HG03045 (cell line): ENCODE measurements around the gene AFAP1L2.

Source experiments
- ATAC-seq: cut with Tn5 transposase; IDR thresholded peaks from one replicate; pipeline ENCODE4 v1.9.1; 2021; ENCODE audit warnings: mild to moderate bottlenecking, moderate library complexity; ENCODE audit not compliant: unreplicated experiment

The AFAP1L2 gene

DNA sequence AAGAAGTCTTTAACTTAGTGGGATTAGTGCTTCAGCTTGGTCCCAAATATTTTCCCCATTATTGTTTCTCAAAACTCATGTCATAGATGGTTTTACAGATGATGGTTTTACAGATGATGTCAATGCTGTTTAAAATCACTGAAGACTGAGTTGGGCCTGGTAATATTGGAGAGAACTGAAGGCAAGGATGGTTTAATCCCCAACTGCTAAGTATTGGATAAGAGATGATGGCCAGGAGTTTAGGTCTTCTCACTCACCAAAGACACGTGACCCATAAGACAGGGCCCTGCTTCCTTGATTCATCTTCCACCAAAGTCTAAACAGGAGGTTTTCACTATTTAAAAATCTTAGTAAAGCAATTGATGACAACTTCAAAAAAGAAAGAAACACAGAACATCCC is 108.9 kb downstream of the AFAP1L2 start:
- no peak for ATAC-seq

DNA sequence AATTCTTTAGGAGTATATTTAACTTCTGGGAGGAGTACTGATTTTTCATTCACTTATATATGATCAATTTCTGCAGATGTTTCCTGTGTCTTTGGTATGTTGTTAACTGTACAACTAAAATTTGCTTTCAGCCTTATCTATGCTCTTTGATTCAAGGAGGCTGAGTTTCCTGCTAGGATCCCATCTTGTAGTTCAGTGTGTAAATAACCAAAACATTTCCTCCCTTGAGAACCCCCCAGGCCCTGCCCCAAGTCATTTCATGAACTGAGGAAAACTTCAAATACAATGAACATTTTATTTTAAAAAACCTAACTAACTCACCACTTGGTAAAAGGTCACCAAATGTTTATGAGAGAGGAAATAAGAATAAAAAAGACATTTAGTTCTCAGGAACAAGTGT is 109.8 kb downstream of the AFAP1L2 start:
- no peak for ATAC-seq

DNA sequence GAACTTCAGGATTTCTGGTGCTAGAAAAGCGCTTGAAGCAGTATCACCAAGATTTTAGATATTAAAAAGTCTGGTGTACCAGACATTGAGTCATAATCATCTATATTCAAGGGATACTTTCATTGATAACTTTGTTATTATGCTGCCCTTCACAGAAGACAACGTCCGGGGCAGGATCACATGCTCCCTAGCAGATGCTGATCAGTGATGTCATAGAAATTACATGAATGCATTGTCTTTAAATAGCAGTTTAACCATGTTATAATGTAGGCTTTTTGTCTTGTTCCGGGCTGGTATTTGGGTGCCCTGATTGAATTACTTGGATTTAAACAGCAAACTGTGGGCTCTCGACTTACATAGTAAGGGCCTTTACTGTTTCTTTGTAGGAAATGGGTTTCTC is 111.2 kb downstream of the AFAP1L2 start:
- ATAC-seq: no peak

DNA sequence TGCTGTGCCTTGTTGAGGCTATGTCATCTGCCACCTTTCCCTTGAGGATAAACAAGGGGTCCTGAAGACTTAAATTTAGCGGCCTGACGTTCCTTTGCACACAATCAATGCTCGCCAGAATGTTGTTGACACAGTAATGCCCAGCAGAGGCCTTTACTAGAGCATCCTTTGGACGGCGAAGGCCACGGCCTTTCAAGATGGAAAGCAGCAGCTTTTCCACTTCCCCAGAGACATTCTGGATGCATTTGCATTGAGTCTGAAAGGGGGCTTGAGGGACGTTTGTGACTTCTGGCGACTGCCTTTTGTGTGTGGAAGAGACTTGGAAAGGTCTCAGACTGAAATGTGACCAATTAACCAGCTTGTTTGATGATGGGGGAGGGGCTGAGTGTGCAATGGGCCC is 112.8 kb downstream of the AFAP1L2 start:
- ATAC-seq: no peak

DNA sequence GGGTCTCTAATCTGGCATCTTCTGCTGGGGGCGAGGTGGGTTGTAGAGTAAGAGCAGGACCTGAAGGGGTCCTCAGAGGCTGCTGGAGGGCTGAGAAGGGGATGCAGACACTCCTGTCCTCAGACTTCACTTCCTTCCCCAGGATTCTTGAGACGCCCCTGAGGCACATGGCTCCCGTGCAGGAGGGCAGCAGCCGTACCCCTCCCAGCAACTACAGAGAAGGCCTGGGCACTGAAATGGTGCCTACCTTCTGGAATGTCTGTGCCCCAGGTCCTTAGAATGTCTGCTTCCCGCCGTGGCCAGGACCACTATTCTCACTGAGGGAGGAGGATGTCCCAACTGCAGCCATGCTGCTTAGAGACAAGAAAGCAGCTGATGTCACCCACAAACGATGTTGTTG is 113.2 kb downstream of the AFAP1L2 start:
- no peak for ATAC-seq

DNA sequence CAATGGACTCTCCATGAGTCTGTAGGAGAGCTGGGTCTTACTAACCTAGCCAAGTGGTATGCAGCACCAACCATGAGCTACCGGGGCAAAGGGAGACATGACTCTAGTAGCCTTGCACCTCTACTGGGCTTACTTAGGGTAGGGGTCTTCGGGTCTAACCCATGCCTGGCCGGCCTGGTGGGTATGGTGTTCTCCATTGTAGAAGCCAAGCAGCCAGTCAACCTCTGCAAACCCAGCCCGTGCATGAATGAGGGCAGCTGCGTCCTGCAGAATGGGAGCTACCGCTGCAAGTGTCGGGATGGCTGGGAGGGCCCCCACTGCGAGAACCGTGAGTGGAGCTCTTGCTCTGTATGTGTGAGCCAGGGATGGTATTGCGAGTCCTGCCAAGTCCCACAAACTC is 114.3 kb downstream of the AFAP1L2 start:
- no peak for ATAC-seq

DNA sequence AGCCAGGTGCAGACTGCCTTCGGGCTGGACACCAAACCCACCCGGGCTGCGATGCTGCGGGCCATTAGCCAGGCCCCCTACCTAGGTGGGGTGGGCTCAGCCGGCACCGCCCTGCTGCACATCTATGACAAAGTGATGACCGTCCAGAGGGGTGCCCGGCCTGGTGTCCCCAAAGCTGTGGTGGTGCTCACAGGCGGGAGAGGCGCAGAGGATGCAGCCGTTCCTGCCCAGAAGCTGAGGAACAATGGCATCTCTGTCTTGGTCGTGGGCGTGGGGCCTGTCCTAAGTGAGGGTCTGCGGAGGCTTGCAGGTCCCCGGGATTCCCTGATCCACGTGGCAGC is 115.2 kb downstream of the AFAP1L2 start:
- ATAC-seq: no peak

DNA sequence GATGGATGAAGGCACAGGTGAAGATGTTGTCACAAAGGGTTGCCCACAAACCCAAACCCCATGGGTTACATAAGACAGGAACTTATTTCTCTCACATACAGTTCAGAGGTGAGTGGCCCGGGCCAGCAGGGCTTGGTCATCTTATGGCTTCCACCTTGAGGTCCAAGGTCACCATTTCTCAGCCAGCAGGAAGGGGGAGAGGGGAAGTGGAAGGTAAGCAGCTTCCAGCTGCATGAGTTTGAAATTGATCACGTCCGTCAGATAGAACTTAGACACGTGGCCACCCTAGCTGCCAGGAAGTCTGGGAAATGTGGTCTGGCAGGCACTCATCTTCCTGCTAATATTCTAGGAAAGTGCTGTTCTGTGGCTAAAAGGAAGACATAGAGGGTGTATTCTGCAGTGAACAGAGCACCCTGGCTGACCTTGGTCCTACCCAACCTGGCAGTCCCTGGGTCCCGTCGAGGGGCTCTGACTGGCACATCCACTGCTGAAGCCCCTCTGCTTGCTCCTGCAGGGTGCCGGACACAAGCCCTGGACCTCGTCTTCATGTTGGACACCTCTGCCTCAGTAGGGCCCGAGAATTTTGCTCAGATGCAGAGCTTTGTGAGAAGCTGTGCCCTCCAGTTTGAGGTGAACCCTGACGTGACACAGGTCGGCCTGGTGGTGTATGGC is 115.7 kb downstream of the AFAP1L2 start:
- ATAC-seq: no peak

DNA sequence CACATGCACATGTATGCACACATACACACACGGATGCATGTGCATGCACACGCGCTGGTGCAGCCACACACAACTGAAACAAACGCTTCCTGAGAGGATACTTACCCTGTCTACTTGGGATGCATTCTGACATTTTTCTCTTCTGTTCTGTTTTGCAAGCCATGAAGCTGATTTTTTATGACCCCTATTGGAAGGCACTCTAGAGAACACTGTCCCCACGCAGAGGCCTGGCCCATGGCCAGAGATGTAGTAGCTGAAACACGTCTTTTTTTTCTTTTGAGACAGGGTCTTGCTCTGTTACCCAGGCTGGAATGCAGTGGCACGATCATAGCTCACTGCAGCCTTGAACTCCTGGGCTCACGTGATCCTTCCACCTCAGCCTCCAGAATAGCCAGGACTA is 117.4 kb downstream of the AFAP1L2 start:
- ATAC-seq: no peak

DNA sequence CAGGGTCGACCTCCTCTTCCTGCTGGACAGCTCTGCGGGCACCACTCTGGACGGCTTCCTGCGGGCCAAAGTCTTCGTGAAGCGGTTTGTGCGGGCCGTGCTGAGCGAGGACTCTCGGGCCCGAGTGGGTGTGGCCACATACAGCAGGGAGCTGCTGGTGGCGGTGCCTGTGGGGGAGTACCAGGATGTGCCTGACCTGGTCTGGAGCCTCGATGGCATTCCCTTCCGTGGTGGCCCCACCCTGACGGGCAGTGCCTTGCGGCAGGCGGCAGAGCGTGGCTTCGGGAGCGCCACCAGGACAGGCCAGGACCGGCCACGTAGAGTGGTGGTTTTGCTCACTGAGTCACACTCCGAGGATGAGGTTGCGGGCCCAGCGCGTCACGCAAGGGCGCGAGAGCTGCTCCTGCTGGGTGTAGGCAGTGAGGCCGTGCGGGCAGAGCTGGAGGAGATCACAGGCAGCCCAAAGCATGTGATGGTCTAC is 118.3 kb downstream of the AFAP1L2 start:
- no peak for ATAC-seq

DNA sequence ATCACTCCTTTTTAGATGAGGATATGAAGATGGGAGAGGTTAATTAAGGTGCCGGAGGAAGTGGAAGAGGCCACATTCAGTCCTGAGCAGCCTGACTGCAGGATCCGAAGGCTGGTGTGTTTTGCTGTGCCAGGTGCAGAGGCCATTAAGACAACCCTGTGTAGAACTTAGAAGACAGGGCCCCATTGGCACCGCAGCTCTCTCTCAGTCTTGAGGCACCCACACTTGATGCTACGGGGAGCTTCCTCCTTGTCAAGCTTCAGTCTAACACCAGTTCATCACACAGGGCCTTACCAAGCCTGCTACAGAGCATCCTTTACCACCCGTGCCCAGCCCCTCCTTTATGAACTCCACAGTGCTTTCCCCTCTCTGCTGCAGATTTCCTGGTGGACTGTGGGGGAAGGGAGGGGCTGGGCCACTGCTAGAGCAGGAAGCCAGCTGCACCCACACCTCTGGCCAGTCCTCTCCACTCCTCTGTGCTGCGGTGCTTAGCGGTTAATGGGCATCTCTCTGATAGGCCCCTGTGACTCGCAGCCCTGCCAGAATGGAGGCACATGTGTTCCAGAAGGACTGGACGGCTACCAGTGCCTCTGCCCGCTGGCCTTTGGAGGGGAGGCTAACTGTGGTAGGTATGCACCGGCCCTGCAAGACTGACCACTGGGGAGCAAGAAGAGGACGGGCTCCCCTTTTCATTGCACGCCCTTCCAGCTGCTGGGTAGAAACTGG is 119.8 kb downstream of the AFAP1L2 start:
- ATAC-seq: no peak

DNA sequence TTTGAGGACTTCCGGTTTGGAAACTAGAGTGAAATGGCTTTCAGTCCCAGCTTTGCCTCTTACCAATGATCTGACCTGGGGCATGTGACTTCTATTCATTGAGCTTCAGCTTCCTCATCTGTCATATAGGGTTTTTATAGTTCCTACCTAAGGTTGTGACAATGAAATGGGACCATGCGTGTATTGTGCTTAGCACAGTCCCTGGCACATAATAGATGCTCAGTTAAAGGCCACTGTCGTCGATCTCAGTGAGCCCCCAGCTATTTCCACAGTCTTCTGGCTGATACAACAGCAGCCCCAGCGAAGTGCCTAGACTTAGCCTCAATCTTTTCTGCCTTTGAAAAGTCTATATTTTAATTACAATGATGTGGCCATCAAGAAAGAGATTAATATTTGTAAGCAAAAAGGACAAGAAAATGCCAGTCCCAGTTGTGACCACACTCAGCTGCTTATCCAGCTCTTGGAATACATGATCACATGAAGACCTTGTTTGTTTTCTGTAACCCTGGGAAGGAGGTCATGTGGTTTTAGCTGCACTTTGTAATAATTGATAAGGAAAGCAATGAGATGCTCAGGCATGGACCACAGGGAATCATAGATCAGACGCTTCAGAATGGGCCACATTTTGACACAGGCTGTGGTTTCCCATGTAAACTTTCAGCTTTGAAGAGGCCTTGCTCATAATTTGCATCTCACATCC is 120.6 kb downstream of the AFAP1L2 start:
- ATAC-seq: no peak

DNA sequence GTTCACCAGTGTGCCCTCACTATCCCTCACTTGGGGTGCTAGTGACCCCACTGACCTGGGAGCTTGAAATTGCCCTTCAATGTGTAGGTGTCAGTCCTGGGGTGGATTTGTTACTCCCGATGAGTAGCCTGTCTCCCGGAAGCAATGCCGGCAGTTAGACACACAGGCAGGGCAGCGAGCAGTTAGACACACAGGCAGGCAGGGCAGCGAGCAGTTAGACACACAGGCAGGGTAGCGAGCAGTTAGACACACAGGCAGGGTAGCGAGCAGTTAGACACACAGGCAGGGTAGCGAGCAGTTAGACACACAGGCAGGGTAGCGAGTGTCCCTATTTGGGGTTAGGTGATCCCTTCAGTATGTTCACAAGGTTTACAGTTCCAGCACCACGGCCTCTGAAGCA is 121.2 kb downstream of the AFAP1L2 start:
- ATAC-seq: no peak

DNA sequence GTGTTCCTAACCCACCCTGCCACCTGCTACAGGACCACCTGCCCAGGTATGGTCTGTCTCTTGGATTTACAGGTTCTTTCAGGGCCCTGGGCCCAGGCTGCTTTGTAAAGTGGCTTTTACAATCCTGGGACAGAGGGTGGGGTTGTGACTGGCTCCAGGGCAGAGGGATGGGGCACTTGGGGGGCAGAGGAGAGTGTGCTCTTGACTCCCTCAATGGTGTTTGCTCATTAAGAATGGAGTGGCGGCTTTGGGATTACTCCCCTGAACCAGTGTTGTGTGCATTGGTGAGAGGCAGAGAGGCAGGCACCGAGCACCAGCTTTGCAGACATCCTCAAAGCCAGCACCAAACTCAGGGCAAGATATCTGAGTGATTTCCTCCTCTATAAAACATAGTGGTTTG is 121.8 kb downstream of the AFAP1L2 start:
- ATAC-seq: no peak

DNA sequence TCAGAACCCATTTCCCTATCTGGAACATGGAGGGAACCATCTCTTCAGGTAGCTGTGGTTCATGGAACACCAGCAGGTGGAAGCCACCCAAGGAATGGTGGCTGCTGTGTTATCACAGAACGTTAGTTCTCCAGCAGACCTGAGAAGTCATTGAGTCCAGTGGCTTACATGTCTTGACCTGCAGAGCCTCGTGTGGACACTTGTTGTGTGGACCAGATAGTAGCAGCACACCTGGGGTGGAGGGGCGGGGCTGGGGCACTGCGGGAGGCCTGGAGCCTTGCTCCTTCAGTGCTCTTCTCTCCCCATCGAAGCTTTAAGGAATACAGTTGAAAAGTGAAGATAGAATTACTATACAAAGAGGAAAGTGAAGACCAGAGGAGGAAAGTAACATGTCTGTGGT is 122.8 kb downstream of the AFAP1L2 start:
- ATAC-seq: no peak

DNA sequence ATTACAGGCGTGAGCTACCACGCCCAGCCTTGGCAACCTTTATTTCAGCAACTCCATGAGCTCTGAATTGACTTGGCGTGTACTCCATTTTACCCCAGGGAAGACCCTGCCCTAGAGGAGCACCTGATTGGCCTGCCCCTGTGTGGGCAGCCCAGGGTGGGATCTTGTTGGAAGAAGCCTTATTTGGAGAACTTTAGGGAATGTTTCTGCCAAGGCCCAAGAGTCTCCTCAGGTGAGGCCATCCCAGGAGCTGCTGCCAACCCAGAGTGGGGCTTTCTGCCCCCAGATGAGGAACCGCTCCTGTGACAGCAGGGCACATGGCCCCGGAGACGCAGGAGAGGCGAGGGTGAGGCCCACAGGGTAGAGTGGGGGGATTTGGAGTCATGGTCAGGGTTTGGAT is 123.3 kb downstream of the AFAP1L2 start:
- no peak for ATAC-seq

DNA sequence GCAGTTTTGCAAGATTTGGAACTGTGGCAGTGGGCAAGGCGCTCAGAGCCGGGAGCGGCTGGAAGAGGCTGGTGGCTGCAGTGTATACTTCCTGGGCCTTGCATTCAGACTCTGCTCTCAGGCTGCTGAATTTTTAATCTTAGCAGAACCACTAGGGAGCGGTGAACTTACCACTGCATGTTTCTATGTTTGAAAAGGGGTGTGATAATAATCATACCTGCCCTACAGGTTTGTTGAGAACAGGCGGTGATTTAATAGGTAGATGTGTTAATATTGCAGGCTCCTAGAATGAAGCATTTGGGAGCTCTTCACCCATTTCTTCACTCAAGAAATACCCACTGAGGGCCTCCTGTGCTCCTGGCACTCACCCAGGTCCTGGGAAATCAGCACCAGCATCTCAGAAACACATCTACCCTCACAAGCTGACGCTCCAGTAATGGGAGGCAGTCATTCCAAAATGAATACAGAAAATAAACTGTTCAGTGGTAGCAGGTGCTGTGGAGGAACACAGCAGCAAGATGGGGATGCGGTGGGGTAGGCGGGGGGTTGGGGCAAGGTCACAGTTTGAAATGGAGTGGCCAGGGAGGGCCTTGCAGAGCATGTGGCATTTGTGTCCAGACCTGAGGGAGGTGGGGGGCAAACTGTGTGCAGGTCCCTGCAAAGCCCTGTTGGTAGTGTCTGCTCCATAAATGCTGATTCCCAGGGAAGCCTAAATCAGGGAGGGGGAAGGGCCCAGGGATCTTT is 124.2 kb downstream of the AFAP1L2 start:
- no peak for ATAC-seq

DNA sequence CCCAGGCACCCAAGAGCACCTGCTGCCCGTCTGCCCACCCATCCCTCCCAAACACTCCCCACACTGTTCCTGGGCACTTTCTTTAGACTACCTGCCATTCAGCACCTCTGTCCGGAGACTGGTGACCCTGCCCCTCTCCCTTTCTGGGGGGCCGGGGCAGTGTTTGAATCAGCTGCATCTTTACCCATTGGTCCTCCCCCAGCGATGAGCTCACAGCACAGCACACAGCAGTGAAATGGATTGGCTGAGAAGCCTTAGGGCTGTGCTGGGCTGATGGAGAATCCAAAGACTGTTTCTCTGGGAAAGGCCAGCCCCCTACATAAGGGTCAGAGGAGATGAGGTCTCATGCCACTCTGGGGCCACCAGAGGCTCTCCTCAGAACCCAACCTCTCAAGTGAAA is 125.0 kb downstream of the AFAP1L2 start:
- ATAC-seq: no peak

DNA sequence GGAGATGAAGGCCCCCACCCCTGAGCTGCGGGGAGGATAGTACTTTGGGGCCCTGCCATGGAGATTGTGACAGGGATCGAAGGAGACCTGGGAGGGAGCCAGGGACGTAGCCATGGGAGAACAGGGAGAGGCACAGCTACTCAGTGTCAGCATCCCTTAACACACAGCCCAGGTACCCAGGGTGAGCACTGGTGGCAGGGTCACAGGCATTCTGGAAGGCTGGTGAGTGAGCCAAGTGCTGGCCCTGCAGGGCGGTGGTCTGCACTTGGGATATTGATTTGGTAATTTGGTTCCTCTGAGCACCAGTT is 125.5 kb downstream of the AFAP1L2 start:
- ATAC-seq: no peak

DNA sequence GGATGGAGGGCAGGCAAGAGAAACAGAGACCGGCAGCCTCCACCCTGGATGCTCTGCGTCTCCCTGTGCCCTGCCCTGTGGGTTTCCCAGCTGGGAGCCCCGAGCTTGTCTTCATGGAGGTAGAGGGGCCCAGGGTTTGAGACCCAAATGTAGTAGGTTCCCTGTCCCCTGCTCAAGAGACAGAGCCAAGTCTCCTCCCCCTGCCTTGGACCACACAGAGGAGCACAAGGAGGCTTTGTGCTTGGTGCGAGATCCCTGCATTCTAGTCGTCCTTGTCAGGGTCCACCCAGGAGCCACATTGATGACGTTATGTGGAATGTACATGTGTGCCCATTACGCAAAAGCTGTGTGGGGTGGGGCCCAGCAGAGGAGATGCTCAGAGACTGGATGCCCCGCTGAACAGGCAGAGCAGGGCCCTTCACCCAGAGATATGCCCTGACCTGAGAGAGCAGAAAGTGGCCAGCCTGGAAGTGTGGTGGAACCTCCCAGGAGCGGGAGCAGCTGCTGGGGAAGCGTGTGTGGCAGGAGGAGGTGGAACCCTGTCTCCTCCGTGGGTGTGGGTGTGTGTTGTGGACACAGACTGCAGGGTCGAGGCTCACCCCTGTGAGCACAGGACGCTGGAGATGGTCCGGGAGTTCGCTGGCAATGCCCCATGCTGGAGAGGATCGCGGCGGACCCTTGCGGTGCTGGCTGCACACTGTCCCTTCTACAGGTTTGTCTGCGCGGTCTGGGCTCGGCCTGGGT is 126.0 kb downstream of the AFAP1L2 start:
- no peak for ATAC-seq

DNA sequence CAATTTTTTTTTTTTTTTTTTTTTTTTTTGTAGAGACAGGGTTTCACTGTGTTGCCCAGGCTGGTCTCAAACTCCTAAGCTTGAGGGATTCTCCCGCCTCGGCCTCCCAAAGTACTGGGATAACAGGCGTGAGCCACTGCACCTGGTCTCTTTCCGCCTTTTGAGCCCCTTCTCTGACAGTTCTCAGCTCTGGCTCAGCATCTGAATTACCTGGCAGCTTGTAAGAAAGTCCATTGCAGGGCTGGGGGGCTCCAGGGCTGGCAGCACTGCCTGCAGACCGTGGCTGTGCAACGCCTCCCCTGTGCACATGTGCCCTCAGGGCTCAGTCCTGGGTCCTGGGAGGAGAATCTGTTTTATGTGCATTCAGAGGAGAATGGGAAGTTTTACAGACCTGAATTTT is 127.6 kb downstream of the AFAP1L2 start:
- no peak for ATAC-seq
